Cardiac muscle cell (in vitro differentiated cells and primary cell): Measurements from ENCODE around the gene PEAK3. TPM values are rescaled to one million over a fixed set of nuclear protein-coding genes. Genes with fewer than 3 reads are reported as not detected.

Source experiments
- DNase-seq, 2 donors: peaks; one replicate each; pipeline versions ENCODE4 v3.0.0 to v3.0.0-alpha.2; 2010 to 2017; ENCODE audit warnings: low read depth in 1 of 2, low spot score in 1 of 2
- H3K27ac ChIP-seq: fragments of 200-600 bp; sonication (generic); 2 replicates; pipeline ENCODE4 v1.5.1; 2016
- H3K27me3 ChIP-seq: fragments of 200-600 bp; sonication (generic); 2 replicates; pipeline ENCODE4 v1.6.0; 2016; ENCODE audit warnings: control low read depth
- H3K36me3 ChIP-seq: fragments of 200-600 bp; sonication (generic); 2 replicates; pipeline ENCODE4 v1.5.1; 2016; ENCODE audit warnings: control low read depth
- H3K4me1 ChIP-seq: fragments of 200-600 bp; sonication (generic); 2 replicates; pipeline ENCODE4 v1.8.1; 2017; ENCODE audit warnings: low read depth, mild to moderate bottlenecking, mixed run types
- H3K4me3 ChIP-seq: fragments of 200-600 bp; sonication (generic); 2 replicates; pipeline ENCODE4 v1.5.1; 2016; ENCODE audit warnings: mild to moderate bottlenecking
- H3K9me3 ChIP-seq: fragments of 200-600 bp; sonication (generic); 2 replicates; pipeline ENCODE4 v1.5.1; 2017; ENCODE audit warnings: low read depth, mild to moderate bottlenecking, control low read depth
- polyA plus RNA-seq: library from polyadenylated mRNA; unstranded; fragments of >200 nt; fragmentation: Nextera tagmentation; extraction: Ambion mirVana; gene quantifications from 2 replicates; pipeline ENCODE4 v1.2.1, GENCODE V29; 2016
- total RNA-seq: library from RNA; depleted of rRNA; stranded (reverse); fragments of >200 nt; gene quantifications from 2 replicates; pipeline ENCODE4 v1.2.3, GENCODE V29; 2016
- TF ChIP-seq, protein P1 (sequence below): IDR thresholded peaks from 2 replicates; pipeline ENCODE4 v1.5.1; 2012; ENCODE audit warnings: low read depth, mild to moderate bottlenecking, low read length

PEAK3 gene
- total and polyA plus RNA-seq, 2 experiments from 2014 or later, result 0.06 to 0.48 TPM

DNA sequence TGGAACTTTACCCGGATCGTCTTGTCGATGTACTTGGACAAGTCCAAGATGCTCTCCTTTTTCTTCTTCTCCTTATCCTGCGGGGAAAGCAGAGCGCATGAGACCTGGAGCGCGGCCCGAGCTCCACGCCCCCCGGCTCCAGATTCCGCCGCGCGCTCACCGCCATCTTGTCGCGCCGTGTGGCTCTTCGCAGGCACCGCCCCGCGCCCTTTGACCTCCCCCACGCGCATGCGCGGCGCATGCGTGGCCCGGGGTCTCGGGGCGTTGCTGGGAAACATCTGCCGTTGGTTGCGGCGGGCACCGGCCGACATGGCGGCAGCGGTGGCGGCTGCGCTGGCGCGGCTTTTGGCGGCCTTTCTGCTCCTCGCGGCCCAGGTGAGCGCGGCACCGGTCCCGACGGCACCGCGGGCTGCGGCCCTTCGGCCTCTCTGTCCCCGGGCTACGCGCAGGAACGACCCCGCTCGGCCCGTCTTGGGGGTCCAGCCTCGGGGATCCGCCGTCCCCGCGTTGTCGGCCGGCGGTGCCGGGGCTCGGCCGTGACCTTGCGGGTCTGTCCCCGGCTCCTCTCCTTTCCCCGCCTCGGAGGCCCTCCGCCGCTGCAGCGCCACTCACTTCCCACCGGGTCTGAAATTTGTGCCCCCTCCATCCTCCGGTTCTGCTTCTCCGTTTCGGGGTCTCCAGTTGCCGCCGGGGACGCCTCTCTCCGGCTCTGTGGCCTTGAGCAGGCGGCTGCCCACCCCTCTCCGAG is 46.6 kb upstream of the PEAK3 start, which contains the start of the genes LSM7 and SPPL2B:
Gene LSM7, minus strand, starts transcription at position 186 of the 748 bp plus-strand sequence. Its CDS starts 20 bp downstream, at position 166.
Gene SPPL2B, plus strand, starts transcription at position 284 of the 748 bp plus-strand sequence. Its CDS starts 26 bp downstream, at position 310.
- Histone ChIP-seq H3K27ac (peak within 1 kb of the TSS; percentile 74), H3K9me3 (no peaks in the 10 kb centered on the region), H3K4me3 (peak within 1 kb of the TSS; percentile 86), H3K27me3 (no peaks in the 10 kb centered on the region), H3K4me1 (peaks cover 12% of the 10 kb centered on the region), H3K36me3 (peaks cover 5% of the 10 kb centered on the region)
- peak; percentile 91 to 93 for DNase-seq
- TF ChIP-seq, protein P1, sequence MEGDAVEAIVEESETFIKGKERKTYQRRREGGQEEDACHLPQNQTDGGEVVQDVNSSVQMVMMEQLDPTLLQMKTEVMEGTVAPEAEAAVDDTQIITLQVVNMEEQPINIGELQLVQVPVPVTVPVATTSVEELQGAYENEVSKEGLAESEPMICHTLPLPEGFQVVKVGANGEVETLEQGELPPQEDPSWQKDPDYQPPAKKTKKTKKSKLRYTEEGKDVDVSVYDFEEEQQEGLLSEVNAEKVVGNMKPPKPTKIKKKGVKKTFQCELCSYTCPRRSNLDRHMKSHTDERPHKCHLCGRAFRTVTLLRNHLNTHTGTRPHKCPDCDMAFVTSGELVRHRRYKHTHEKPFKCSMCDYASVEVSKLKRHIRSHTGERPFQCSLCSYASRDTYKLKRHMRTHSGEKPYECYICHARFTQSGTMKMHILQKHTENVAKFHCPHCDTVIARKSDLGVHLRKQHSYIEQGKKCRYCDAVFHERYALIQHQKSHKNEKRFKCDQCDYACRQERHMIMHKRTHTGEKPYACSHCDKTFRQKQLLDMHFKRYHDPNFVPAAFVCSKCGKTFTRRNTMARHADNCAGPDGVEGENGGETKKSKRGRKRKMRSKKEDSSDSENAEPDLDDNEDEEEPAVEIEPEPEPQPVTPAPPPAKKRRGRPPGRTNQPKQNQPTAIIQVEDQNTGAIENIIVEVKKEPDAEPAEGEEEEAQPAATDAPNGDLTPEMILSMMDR, result no peak

GRCh38 chr19:2327773-2328400 is 45.9 kb upstream of the PEAK3 start:
- TF ChIP-seq, protein P1, result no peak
- peaks cover 12% of the 10 kb centered on the region for H3K4me1 ChIP-seq
- DNase-seq, result peak in 1 of 2 donors; percentile 85
- H3K9me3 ChIP-seq, result no peaks in the 10 kb centered on the region
- peak overlapping the region; percentile 86 for H3K4me3 ChIP-seq
- H3K27me3 ChIP-seq, result no peaks in the 10 kb centered on the region
- H3K27ac ChIP-seq, result peak overlapping the region; percentile 74
- peaks cover 5% of the 10 kb centered on the region for H3K36me3 ChIP-seq

GRCh38 chr19:2326699-2327360 is 44.9 kb upstream of the PEAK3 start:
- no peak overlapping the region for H3K27ac ChIP-seq
- no peaks in the 10 kb centered on the region for H3K27me3 ChIP-seq
- H3K4me1 ChIP-seq, result peaks cover 12% of the 10 kb centered on the region
- TF ChIP-seq, protein P1, result no peak
- DNase-seq, result no peak
- peaks cover 5% of the 10 kb centered on the region for H3K36me3 ChIP-seq
- no peaks in the 10 kb centered on the region for H3K9me3 ChIP-seq
- no peak overlapping the region for H3K4me3 ChIP-seq

DNA sequence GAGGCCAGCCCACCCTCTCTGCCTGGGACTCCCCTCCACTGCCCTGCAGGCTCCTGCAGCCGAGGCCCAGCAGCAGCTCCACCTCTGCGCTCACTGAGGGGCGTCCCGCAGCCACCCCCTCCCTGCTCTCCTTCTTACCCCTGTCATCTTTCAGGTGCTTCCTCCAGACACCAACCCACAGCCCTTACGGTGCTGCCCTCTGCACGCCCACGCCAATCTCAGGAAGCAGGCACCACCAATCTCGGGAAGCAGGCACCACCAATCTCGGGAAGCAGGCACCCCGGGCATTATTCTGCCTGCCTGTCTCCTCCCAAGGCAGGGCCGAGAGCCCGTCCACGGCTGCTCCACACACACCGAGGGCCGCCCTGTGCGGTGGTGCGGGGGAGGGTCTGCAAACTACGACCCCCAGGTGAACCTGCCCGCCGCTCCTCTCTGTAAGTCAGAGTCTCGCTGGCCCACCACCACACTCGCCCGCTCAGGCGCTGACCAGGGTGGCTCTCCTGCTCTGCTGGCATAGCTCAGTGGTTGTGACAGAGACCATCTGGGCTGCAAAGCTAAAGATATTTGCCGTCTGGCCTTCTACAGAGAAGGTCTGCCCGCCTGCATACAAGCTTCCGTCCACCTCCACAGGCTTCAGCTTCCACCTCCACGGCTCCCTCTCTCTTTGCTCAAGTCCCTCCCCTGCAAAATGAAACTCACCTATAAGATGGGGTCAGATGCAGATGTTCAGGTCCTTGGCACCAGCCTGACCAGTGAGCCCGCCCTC is 43.5 kb upstream of the PEAK3 start:
- H3K4me1 ChIP-seq, result peaks cover 12% of the 10 kb centered on the region
- H3K4me3 ChIP-seq, result no peak overlapping the region
- TF ChIP-seq, protein P1, result no peak
- H3K9me3 ChIP-seq, result no peaks in the 10 kb centered on the region
- no peak overlapping the region for H3K27ac ChIP-seq
- peaks cover 5% of the 10 kb centered on the region for H3K36me3 ChIP-seq
- no peaks in the 10 kb centered on the region for H3K27me3 ChIP-seq
- no peak for DNase-seq

DNA sequence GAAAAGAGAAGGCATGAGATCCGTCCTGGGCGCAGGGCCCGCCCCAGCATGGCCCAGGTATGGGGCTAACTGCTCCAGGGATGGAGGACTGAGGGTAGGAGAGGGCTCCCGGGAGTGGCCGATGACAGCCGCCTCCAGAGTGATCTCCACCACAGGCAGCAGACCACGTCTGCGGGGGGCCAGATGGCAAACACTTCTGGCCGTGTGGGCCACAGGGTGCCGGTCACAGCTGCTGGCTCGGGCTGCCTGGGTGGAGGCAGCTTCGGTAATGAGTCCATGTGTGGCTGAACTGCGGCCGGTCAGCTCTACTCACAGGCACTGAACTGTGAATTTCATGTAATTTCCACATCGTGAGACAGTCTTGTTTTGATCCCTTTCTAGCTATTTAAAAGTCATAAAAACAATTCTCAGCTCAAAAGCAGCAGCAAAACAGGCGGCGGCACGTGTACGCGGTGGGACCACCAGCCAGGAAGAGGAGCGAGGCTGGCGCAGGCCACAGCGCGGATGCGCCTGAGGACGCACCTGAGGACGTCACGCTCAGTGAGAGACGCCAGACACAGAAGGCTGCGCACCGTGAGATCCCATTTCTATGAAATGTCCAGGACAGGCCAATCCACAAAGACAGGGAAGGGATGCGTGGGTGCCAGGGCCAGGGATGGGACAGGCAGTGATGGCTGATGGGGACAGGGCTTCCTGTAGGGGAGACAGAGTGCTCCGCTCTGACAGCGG is 42.4 kb upstream of the PEAK3 start:
- Histone ChIP-seq H3K4me1 (peaks cover 8% of the 10 kb centered on the region), H3K27me3 (no peaks in the 10 kb centered on the region), H3K27ac (no peak overlapping the region), H3K9me3 (no peaks in the 10 kb centered on the region), H3K4me3 (no peak overlapping the region), H3K36me3 (peaks cover 5% of the 10 kb centered on the region)
- TF ChIP-seq, protein P1, result no peak
- no peak for DNase-seq
